ENCODE measurements around the gene PROX2. TPM values are rescaled to one million over a fixed set of nuclear protein-coding genes. Genes with fewer than 3 reads are reported as not detected.

The PROX2 gene
- total RNA-seq, 1 experiment from 2014 or later, result not detected

DNA sequence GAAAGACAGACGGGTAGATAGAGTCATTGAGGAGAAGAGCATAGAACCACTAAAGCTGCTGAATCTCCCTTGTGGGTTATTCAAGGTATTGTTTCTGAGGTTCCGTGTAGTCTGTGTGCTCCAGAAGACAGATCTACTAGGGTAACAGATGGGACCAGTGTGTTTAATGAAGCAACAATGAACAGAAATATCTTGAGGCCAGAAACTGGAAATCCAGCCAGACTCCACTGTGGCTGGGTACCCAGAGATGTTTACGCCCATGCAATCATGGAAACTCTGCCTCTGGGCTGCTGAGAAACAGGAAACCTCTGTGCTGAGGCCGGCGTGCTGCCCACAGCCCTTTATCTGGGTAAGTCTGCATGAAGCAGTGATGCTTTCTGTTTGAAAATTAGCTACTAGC is 8.3 kb downstream of the PROX2 start:
- H3K27ac Mint-ChIP-seq (ENCODE audit: unreplicated experiment), result no peak overlapping the region
- CTCF ChIA-PET, result interaction anchor here (0.5 kb wide), 1 partner anchor 11 kb away, joined by 4 read pairs; no protein-coding TSS in a partner anchor
- intact Hi-C loops (cut with micrococcal nuclease; ENCODE audit: unreplicated experiment), result no loop called here

DNA sequence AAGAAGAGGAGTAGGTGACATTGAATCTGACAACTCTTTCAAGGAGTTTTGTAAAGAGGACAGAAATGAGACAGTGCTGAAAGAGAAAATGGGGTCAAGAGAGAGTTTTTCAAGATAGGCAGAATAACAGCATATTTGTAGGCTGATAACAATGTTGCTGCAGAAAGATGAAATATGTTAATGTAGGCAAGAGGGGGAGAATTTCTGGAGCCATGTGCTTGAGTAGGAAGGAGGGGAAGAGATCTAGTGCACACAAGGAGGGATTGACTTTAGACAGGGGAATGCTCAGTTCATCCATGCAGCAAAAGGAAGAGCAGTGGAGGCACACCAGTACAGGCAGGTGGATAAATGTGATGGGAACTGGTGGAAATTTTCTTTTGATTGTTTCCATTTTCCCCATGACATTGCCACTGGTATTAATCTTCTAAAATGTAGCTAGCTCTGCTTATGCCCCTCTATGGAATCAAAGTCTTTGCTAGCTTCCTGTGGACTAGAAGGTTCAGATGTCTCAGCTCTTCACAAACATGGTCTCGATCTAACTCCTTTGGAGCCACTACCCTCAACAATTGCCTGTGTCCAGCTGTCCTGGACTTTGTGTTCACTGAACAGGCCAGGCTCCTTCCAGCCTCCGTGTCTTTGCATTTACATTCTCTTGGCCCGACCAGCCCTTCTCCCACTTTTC is 9.1 kb downstream of the PROX2 start:
- intact Hi-C loops (cut with micrococcal nuclease; ENCODE audit: unreplicated experiment), result no loop called here
- H3K27ac Mint-ChIP-seq (ENCODE audit: unreplicated experiment), result no peak overlapping the region
- no peak for DNase-seq
- H3K4me1 Mint-ChIP-seq (ENCODE audit: low read depth, unreplicated experiment), result no peaks in the 10 kb centered on the region
- H3K36me3 Mint-ChIP-seq (ENCODE audit: insufficient read depth, unreplicated experiment), result no peaks in the 10 kb centered on the region
- no TSS peak for BruUV-seq (replicated peaks)
- peaks cover 30% of the 10 kb centered on the region for H3K27me3 Mint-ChIP-seq (ENCODE audit: unreplicated experiment)
- no peaks in the 10 kb centered on the region for H3K9me3 Mint-ChIP-seq (ENCODE audit: low read depth, unreplicated experiment)
- no peak overlapping the region for H3K4me3 Mint-ChIP-seq (ENCODE audit: low read depth, unreplicated experiment)
- TF ChIP-seq, protein P1, sequence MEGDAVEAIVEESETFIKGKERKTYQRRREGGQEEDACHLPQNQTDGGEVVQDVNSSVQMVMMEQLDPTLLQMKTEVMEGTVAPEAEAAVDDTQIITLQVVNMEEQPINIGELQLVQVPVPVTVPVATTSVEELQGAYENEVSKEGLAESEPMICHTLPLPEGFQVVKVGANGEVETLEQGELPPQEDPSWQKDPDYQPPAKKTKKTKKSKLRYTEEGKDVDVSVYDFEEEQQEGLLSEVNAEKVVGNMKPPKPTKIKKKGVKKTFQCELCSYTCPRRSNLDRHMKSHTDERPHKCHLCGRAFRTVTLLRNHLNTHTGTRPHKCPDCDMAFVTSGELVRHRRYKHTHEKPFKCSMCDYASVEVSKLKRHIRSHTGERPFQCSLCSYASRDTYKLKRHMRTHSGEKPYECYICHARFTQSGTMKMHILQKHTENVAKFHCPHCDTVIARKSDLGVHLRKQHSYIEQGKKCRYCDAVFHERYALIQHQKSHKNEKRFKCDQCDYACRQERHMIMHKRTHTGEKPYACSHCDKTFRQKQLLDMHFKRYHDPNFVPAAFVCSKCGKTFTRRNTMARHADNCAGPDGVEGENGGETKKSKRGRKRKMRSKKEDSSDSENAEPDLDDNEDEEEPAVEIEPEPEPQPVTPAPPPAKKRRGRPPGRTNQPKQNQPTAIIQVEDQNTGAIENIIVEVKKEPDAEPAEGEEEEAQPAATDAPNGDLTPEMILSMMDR (IDR thresholded peaks at IDR 0.05; ENCODE audit: unreplicated experiment), result no peak
- CTCF ChIA-PET, result no interaction called here

More for the DNA sequence above, 8.3 kb downstream of the PROX2 start:
- Mint-ChIP-seq H3K36me3 (ENCODE audit: insufficient read depth, unreplicated experiment) (no peaks in the 10 kb centered on the region), H3K9me3 (ENCODE audit: low read depth, unreplicated experiment) (no peaks in the 10 kb centered on the region), H3K27me3 (ENCODE audit: unreplicated experiment) (peaks cover 30% of the 10 kb centered on the region), H3K4me3 (ENCODE audit: low read depth, unreplicated experiment) (no peak overlapping the region), H3K4me1 (ENCODE audit: low read depth, unreplicated experiment) (no peaks in the 10 kb centered on the region)
- no TSS peak for BruUV-seq (replicated peaks)
- TF ChIP-seq, protein P1 (IDR thresholded peaks at IDR 0.05; ENCODE audit: unreplicated experiment), result no peak
- DNase-seq, result no peak

DNA sequence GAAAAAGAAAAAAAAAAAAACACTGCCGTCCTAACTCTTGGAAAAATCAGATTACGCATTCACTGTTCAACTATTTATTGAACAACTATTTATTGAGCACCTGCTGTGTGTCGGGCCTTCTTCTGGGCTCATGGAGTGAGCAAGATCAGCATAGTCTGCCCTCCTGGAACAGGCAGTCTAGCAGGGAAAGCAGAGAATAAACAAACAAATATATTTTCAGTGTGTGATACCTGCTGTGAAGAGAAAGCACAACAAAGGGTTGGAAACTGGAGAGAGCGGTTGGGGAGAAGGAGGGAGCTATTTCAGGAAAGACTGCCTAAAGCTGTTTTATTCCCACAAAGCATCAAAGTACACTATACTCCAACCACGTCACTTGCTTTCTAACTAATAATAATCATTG is 10.8 kb downstream of the PROX2 start:
- H3K4me3 Mint-ChIP-seq (ENCODE audit: low read depth, unreplicated experiment), result no peak overlapping the region
- H3K9me3 Mint-ChIP-seq (ENCODE audit: low read depth, unreplicated experiment), result no peaks in the 10 kb centered on the region
- H3K4me1 Mint-ChIP-seq (ENCODE audit: low read depth, unreplicated experiment), result no peaks in the 10 kb centered on the region
- CTCF ChIA-PET, result no interaction called here
- intact Hi-C loops (cut with micrococcal nuclease; ENCODE audit: unreplicated experiment), result no loop called here
- no peak for DNase-seq
- TF ChIP-seq, protein P1 (IDR thresholded peaks at IDR 0.05; ENCODE audit: unreplicated experiment), result no peak
- H3K27ac Mint-ChIP-seq (ENCODE audit: unreplicated experiment), result no peak overlapping the region
- H3K27me3 Mint-ChIP-seq (ENCODE audit: unreplicated experiment), result peaks cover 30% of the 10 kb centered on the region
- BruUV-seq (replicated peaks), result no TSS peak
- H3K36me3 Mint-ChIP-seq (ENCODE audit: insufficient read depth, unreplicated experiment), result no peaks in the 10 kb centered on the region

GRCh38 chr14:74864198-74864597 is 11.7 kb downstream of the PROX2 start:
- Mint-ChIP-seq H3K9me3 (ENCODE audit: low read depth, unreplicated experiment) (no peaks in the 10 kb centered on the region), H3K4me1 (ENCODE audit: low read depth, unreplicated experiment) (no peaks in the 10 kb centered on the region), H3K27ac (ENCODE audit: unreplicated experiment) (no peak overlapping the region), H3K36me3 (ENCODE audit: insufficient read depth, unreplicated experiment) (no peaks in the 10 kb centered on the region), H3K4me3 (ENCODE audit: low read depth, unreplicated experiment) (no peak overlapping the region), H3K27me3 (ENCODE audit: unreplicated experiment) (peaks cover 30% of the 10 kb centered on the region)
- no TSS peak for BruUV-seq (replicated peaks)
- CTCF ChIA-PET, result no interaction called here
- intact Hi-C loops (cut with micrococcal nuclease; ENCODE audit: unreplicated experiment), result no loop called here
- no peak for DNase-seq
- TF ChIP-seq, protein P1 (IDR thresholded peaks at IDR 0.05; ENCODE audit: unreplicated experiment), result no peak

Measured in Calu3 (cell line).